ENCODE measurements around the gene MTNR1B.

MTNR1B gene

GRCh38 chr11:92981508-92982043, 12.1 kb downstream of the MTNR1B start:
- no peak overlapping the region for H3K27ac ChIP-seq (replicated peaks)
- H3K27me3 ChIP-seq (ENCODE audit: insufficient read depth, poor library complexity, severe bottlenecking) = no peaks in the 10 kb centered on the region
- no peak overlapping the region for H3K4me3 ChIP-seq (replicated peaks; ENCODE audit: insufficient read depth, low read length)
- TF ChIP-seq, protein P1, sequence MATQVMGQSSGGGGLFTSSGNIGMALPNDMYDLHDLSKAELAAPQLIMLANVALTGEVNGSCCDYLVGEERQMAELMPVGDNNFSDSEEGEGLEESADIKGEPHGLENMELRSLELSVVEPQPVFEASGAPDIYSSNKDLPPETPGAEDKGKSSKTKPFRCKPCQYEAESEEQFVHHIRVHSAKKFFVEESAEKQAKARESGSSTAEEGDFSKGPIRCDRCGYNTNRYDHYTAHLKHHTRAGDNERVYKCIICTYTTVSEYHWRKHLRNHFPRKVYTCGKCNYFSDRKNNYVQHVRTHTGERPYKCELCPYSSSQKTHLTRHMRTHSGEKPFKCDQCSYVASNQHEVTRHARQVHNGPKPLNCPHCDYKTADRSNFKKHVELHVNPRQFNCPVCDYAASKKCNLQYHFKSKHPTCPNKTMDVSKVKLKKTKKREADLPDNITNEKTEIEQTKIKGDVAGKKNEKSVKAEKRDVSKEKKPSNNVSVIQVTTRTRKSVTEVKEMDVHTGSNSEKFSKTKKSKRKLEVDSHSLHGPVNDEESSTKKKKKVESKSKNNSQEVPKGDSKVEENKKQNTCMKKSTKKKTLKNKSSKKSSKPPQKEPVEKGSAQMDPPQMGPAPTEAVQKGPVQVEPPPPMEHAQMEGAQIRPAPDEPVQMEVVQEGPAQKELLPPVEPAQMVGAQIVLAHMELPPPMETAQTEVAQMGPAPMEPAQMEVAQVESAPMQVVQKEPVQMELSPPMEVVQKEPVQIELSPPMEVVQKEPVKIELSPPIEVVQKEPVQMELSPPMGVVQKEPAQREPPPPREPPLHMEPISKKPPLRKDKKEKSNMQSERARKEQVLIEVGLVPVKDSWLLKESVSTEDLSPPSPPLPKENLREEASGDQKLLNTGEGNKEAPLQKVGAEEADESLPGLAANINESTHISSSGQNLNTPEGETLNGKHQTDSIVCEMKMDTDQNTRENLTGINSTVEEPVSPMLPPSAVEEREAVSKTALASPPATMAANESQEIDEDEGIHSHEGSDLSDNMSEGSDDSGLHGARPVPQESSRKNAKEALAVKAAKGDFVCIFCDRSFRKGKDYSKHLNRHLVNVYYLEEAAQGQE (IDR thresholded peaks at IDR 0.05; ENCODE audit: insufficient replicate concordance, low read depth) = no peak
- TF ChIP-seq GABPA (IDR thresholded peaks at IDR 0.05; ENCODE audit: low read depth) (no peak), CTCF (IDR thresholded peaks at IDR 0.05; ENCODE audit: insufficient read depth, low read length) (no peak), POLR2AphosphoS5 (IDR thresholded peaks at IDR 0.05; ENCODE audit: low read depth) (no peak), SPI1 (IDR thresholded peaks at IDR 0.05; ENCODE audit: borderline replicate concordance, low read depth) (no peak)
- DNase-seq (ENCODE audit: low read depth in 1 of 2, low spot score in 1 of 2) = no peak

GRCh38 chr11:92986585-92986984, 17.1 kb downstream of the MTNR1B start:
- TF ChIP-seq CTCF (IDR thresholded peaks at IDR 0.05; ENCODE audit: insufficient read depth, low read length) (no peak), POLR2AphosphoS5 (IDR thresholded peaks at IDR 0.05; ENCODE audit: low read depth) (no peak)
- TF ChIP-seq, protein P1 (IDR thresholded peaks at IDR 0.05; ENCODE audit: insufficient replicate concordance, low read depth) = no peak
- DNase-seq (ENCODE audit: low read depth in 1 of 2, low spot score in 1 of 2) = no peak
- Histone ChIP-seq H3K27me3 (ENCODE audit: insufficient read depth, poor library complexity, severe bottlenecking) (no peaks in the 10 kb centered on the region), H3K4me3 (replicated peaks; ENCODE audit: insufficient read depth, low read length) (no peak overlapping the region), H3K27ac (replicated peaks) (no peak overlapping the region)

GRCh38 chr11:92993004-92993403, 23.6 kb downstream of the MTNR1B start:
- Histone ChIP-seq H3K4me3 (replicated peaks; ENCODE audit: insufficient read depth, low read length) (no peak overlapping the region), H3K27me3 (ENCODE audit: insufficient read depth, poor library complexity, severe bottlenecking) (no peaks in the 10 kb centered on the region), H3K27ac (replicated peaks) (no peak overlapping the region)
- TF ChIP-seq GABPA (IDR thresholded peaks at IDR 0.05; ENCODE audit: low read depth) = no peak
- DNase-seq (ENCODE audit: low read depth in 1 of 2, low spot score in 1 of 2) = no peak

DNA sequence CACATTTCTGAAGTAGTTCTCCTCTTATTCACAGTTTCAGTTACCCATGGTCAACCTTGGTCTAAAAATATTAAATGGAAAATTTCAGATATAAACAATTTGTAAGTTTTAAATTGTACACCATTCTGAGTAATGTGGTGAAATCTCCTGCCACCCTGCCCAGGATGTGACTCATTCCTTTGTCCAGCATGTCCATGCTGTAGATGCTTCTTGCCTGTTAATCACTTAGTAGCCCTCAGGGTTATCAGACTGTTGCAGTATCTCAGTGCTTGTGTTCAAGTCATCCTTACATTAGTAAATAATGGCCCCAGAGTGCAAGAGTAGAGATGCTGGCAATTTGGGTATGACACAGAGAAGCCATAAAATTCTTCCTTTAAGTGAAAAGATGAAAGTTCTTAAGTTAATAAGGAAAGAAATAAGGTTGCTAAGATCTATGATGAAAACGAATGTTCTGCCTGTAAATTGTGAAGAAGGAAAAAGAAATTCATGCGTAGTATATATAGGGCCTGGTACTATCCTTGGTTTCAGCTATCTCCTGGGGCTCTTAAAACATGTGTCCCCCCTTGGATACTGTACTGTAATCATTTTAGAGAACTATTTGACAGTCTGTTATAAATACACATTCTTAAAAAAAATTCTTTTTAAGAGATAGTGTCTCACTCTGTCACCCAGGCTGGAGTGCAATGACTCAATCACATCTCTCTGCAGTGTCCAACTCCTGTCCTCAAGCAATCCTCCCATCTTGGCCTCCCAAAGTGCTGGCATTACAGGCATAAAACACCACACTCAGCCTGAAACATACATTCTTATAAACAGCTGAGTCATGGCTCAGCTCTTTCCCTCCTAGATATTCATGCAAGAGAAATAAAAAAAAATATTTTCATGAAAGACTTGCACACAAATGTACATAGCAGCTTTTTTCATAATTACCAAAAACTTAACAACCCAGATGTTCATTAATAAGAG, 31.3 kb downstream of the MTNR1B start:
- Histone ChIP-seq H3K4me3 (replicated peaks; ENCODE audit: insufficient read depth, low read length) (no peak overlapping the region), H3K27me3 (ENCODE audit: insufficient read depth, poor library complexity, severe bottlenecking) (no peaks in the 10 kb centered on the region), H3K27ac (replicated peaks) (no peak overlapping the region)
- TF ChIP-seq GABPA (IDR thresholded peaks at IDR 0.05; ENCODE audit: low read depth) (no peak), POLR2AphosphoS5 (IDR thresholded peaks at IDR 0.05; ENCODE audit: low read depth) (no peak), SPI1 (IDR thresholded peaks at IDR 0.05; ENCODE audit: borderline replicate concordance, low read depth) (no peak), CTCF (IDR thresholded peaks at IDR 0.05; ENCODE audit: insufficient read depth, low read length) (no peak)
- TF ChIP-seq, protein P1 (IDR thresholded peaks at IDR 0.05; ENCODE audit: insufficient replicate concordance, low read depth) = no peak
- DNase-seq (ENCODE audit: low read depth in 1 of 2, low spot score in 1 of 2) = no peak
